Left ventricle myocardium inferior (tissue), 1 donor: ENCODE results near the gene LSM5. TPM values are rescaled to one million over a fixed set of nuclear protein-coding genes. Genes with fewer than 3 reads are reported as not detected.
"Not testable (repeated sequence)": the region's sequence is repeated elsewhere in the genome, so short reads cannot be mapped to it uniquely, and the experiment has no call there.

Experiments
- DNase-seq: peaks from one replicate; pipeline ENCODE4 v3.0.0-alpha.2; 2020
- H3K27ac ChIP-seq: fragments of 200-600 bp; replicated peaks from 2 replicates; pipeline ENCODE4 v1.8.0; 2021
- H3K27me3 ChIP-seq: fragments of 200-600 bp; 2 replicates; pipeline ENCODE4 v1.8.0; 2021; ENCODE audit warnings: low read depth
- H3K36me3 ChIP-seq: fragments of 200-600 bp; 2 replicates; pipeline ENCODE4 v1.8.0; 2021
- H3K4me1 ChIP-seq: fragments of 200-600 bp; 2 replicates; pipeline ENCODE4 v1.8.0; 2021
- H3K4me3 ChIP-seq: fragments of 200-600 bp; 2 replicates; pipeline ENCODE4 v1.8.0; 2021; ENCODE audit warnings: mild to moderate bottlenecking, moderate library complexity
- H3K9me3 ChIP-seq: fragments of 200-600 bp; replicated peaks from 2 replicates; pipeline ENCODE4 v1.8.0; 2021
- intact Hi-C: fragments of 100-400 bp; cut with micrococcal nuclease; formaldehyde crosslinking; loops from one replicate; pipeline ENCODE4 v1.11.0; 2022
- total RNA-seq: library from RNA; stranded (reverse); fragmentation: NEBNext Ultra II Directional; extraction: Animal tissue kit (Norgen Biotek cat#: 25700); gene quantifications from one replicate; pipeline ENCODE4 v1.2.1, GENCODE V29; 2021
- TF ChIP-seq, protein P1 (sequence below): fragments of 200-600 bp; IDR thresholded peaks from 2 replicates; pipeline ENCODE4 v1.8.0; 2021; ENCODE audit warnings: antibody characterized with exemption, mild to moderate bottlenecking, borderline replicate concordance
- donor health status: DM: no; HTN: yes; CAD: no; lungs with severe emphysema.

LSM5 gene
- total RNA-seq, 1 donor from 2014 or later, result 39.5 TPM

DNA sequence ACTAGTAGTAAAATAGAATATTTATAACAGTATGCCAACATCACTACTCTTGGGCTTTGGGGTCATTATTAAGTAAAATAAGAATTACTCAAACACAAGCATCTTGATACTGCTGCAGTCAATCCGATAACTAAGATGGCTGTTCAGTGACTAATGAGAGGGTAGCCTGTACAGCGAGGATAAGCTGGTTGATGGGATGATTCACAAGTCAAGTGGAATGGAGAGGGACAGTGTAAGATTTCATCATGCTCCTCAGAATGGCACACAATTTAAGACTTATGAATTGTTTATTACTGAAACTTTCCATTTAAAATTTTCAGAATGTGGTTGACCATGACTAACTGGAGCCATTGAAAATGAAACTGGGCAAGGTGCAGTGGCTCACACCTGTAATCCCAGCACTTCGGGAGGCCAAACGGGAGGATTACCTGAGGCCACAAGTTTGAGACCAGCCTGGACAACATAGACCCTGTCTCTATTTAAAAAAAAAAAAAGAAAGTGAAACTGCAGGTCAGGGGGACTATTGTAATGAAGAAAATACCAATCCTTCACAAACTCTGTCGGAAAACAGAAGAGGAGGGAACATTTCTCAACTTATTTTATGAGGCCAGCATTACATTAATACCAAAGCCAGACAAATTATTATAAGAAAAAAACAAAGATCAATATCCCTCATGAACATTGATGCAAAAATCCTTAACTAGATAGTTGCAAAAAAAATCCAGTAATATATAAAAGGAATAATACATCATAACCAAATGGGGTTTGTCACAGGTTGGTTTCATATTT lies 16.3 kb upstream of the LSM5 start:
- TF ChIP-seq, protein P1, sequence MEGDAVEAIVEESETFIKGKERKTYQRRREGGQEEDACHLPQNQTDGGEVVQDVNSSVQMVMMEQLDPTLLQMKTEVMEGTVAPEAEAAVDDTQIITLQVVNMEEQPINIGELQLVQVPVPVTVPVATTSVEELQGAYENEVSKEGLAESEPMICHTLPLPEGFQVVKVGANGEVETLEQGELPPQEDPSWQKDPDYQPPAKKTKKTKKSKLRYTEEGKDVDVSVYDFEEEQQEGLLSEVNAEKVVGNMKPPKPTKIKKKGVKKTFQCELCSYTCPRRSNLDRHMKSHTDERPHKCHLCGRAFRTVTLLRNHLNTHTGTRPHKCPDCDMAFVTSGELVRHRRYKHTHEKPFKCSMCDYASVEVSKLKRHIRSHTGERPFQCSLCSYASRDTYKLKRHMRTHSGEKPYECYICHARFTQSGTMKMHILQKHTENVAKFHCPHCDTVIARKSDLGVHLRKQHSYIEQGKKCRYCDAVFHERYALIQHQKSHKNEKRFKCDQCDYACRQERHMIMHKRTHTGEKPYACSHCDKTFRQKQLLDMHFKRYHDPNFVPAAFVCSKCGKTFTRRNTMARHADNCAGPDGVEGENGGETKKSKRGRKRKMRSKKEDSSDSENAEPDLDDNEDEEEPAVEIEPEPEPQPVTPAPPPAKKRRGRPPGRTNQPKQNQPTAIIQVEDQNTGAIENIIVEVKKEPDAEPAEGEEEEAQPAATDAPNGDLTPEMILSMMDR, result no peak
- H3K36me3 ChIP-seq, result no peaks in the 10 kb centered on the region
- H3K27me3 ChIP-seq, result no peaks in the 10 kb centered on the region
- H3K27ac ChIP-seq, result no peak overlapping the region
- no peak overlapping the region for H3K4me3 ChIP-seq
- peaks cover 54% of the 10 kb centered on the region for H3K4me1 ChIP-seq
- DNase-seq, result no peak
- no peaks in the 10 kb centered on the region for H3K9me3 ChIP-seq
- intact Hi-C loops, result no loop called here

DNA sequence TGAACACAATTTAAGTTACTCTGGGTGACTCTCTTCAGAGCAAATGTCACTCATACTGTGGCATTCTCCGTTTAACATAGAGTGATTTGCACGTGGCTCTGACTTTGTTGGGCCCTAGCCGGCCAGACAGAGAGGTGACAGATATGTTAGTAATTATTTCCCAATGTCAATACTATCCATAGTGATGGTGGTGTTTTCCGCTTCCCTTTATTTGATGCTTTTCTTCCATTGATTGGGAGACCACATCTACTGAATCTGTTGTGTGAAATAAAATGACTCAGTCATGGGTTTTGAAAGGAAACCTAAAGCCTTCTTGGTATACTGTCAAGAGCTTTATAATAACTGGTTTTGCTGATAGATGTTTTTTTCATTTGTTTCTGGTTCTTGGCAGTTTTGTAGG lies 12.5 kb upstream of the LSM5 start:
- no peak overlapping the region for H3K4me3 ChIP-seq
- peaks cover 5% of the 10 kb centered on the region for H3K9me3 ChIP-seq
- no peak overlapping the region for H3K27ac ChIP-seq
- peaks cover 52% of the 10 kb centered on the region for H3K4me1 ChIP-seq
- no peak for DNase-seq
- H3K27me3 ChIP-seq, result no peaks in the 10 kb centered on the region
- H3K36me3 ChIP-seq, result no peaks in the 10 kb centered on the region
- intact Hi-C loops, result no loop called here
- TF ChIP-seq, protein P1, result no peak

DNA sequence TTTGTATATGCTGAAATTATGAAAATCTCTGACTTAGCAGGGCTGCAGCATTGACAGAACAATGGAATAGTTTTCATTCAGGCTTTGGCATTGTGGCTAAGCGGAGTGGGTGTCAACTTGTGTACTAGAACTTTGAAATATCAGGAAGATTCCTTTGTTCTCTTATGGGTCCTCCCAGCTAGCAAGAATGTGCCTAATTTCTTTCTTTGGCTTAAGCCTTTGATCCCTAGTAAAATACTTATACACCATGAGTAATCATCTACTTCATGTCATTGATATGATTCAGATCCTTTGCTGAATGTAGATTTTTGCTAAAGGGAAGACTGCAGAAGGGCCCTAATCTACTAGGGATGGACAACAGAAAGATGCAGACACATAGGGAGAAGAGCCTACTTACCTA lies 11.3 kb upstream of the LSM5 start:
- Histone ChIP-seq H3K27ac (peak overlapping the region; percentile 58), H3K9me3 (peaks cover 5% of the 10 kb centered on the region), H3K4me1 (peaks cover 61% of the 10 kb centered on the region), H3K36me3 (no peaks in the 10 kb centered on the region), H3K4me3 (no peak overlapping the region), H3K27me3 (no peaks in the 10 kb centered on the region)
- intact Hi-C loops, result no loop called here
- TF ChIP-seq, protein P1, result no peak
- DNase-seq, result no peak

DNA sequence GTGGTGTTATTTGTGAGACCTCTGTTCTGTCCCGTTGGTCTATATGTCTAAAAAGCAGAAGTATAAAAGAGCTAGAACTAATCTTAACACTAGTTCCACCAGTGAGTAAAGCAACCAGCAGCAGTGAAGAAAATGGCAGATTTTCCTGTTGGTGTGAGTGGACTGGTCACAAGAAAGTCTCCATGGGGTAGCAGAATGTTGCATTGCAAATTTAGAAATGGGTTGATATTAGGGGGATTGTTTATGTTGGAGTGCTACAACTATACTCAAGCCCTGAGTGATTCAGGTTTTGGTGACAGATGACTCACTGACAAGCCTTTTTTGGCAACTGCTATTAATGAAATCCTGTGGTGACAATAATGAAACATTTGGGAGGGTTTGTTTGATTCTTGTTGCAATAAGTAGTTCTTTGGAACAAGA lies 10.8 kb upstream of the LSM5 start:
- peak overlapping the region; percentile 58 for H3K27ac ChIP-seq
- intact Hi-C loops, result no loop called here
- peaks cover 5% of the 10 kb centered on the region for H3K9me3 ChIP-seq
- peaks cover 61% of the 10 kb centered on the region for H3K4me1 ChIP-seq
- H3K4me3 ChIP-seq, result no peak overlapping the region
- H3K27me3 ChIP-seq, result no peaks in the 10 kb centered on the region
- no peaks in the 10 kb centered on the region for H3K36me3 ChIP-seq
- TF ChIP-seq, protein P1, result no peak
- DNase-seq, result no peak

DNA sequence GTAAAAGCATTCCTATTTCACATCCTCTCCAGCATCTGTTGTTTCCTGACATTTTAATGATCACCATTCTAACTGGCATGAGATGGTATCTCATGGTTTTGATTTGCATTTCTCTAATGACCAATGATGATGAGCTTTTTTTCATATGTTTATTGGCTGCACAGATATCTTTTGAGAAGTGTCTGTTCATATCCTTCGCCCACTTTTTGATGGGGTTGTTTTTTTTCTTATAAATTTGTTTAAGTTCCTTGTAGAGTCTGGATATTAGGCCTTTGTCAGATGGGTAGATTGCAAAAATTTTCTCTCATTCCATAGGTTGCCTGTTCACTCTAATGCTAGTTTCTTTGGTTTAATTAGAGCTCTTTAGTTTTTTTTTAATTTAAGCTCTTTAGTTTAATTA lies 10.0 kb upstream of the LSM5 start:
- H3K36me3 ChIP-seq, DNase-seq, H3K27ac ChIP-seq, H3K27me3 ChIP-seq, H3K4me3 ChIP-seq, intact Hi-C loops, H3K9me3 ChIP-seq: not testable (repeated sequence)
- peaks cover 64% of the 10 kb centered on the region for H3K4me1 ChIP-seq

DNA sequence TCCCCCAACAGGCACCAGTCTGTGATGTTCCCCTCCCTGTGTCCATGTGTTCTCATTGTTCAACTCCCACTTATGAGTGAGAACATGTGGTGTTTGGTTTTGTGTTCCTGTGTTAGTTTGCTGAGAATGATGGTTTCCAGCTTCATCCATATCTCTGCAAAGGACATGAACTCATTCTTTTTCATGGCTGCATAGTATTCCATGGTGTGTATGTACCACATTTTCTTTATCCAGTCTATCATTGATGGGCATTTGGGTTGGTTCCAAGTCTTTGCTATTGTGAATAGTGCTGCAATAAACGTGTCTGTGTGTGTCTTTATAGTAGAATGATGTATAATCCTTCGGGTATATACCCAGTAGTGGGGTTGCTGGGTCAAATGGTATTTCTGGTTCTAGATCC lies 9.6 kb upstream of the LSM5 start:
- not testable (repeated sequence) for H3K27ac ChIP-seq, DNase-seq, H3K9me3 ChIP-seq, H3K36me3 ChIP-seq, H3K27me3 ChIP-seq, H3K4me3 ChIP-seq
- peaks cover 67% of the 10 kb centered on the region for H3K4me1 ChIP-seq
- intact Hi-C loops, result loop anchor here (10.0 kb wide), 1 partner anchor 85 kb away; no protein-coding TSS in a partner anchor
